ENCODE results near the gene ATP2A2. TPM values are rescaled to one million over a fixed set of nuclear protein-coding genes. Genes with fewer than 3 reads are reported as not detected.
"Not testable (repeated sequence)": the region's sequence is repeated elsewhere in the genome, so short reads cannot be mapped to it uniquely, and the experiment has no call there.

ATP2A2 gene
- total and polyA plus RNA-seq, 4 donors, result 129 to 304 (median 263) TPM

- no peak for DNase-seq (ENCODE audit: low read depth in 4 of 6, low spot score in 6 of 6)
- WGBS (ENCODE audit: insufficient coverage), result 87% methylated on average over 11 of the region's 13 CpGs
- Histone ChIP-seq H3K27ac (ENCODE audit: low read depth, low read length) (no peak overlapping the region), H3K9me3 (ENCODE audit: control insufficient read depth, insufficient read depth, low read length) (no peaks in the 10 kb centered on the region), H3K4me3 (ENCODE audit: low read depth, low read length) (no peak overlapping the region), H3K27me3 (ENCODE audit: control insufficient read depth, insufficient read depth, low read length) (no peaks in the 10 kb centered on the region), H3K36me3 (ENCODE audit: control insufficient read depth, insufficient read depth, low read length) (peaks cover 45% of the 10 kb centered on the region), H3K4me1 (ENCODE audit: control insufficient read depth, insufficient read depth, low read length) (peaks cover 16% of the 10 kb centered on the region)
Measured at GRCh38 chr12:110370732-110371231, 89.7 kb downstream of the ATP2A2 start.

GRCh38 chr12:110371408-110372055 is 90.5 kb downstream of the ATP2A2 start:
- no peak for DNase-seq (ENCODE audit: low read depth in 4 of 6, low spot score in 6 of 6)
- no peak overlapping the region for H3K4me3 ChIP-seq (ENCODE audit: low read depth, low read length)
- H3K36me3 ChIP-seq (ENCODE audit: control insufficient read depth, insufficient read depth, low read length), result peaks cover 50% of the 10 kb centered on the region
- no peak overlapping the region for H3K27ac ChIP-seq (ENCODE audit: low read depth, low read length)
- peaks cover 11% of the 10 kb centered on the region for H3K4me1 ChIP-seq (ENCODE audit: control insufficient read depth, insufficient read depth, low read length)
- WGBS (ENCODE audit: insufficient coverage), result 70% methylated on average over 10 of the region's 13 CpGs
- no peaks in the 10 kb centered on the region for H3K9me3 ChIP-seq (ENCODE audit: control insufficient read depth, insufficient read depth, low read length)
- H3K27me3 ChIP-seq (ENCODE audit: control insufficient read depth, insufficient read depth, low read length), result no peaks in the 10 kb centered on the region

- Histone ChIP-seq H3K9me3 (ENCODE audit: control insufficient read depth, insufficient read depth, low read length) (no peaks in the 10 kb centered on the region), H3K27me3 (ENCODE audit: control insufficient read depth, insufficient read depth, low read length) (no peaks in the 10 kb centered on the region), H3K4me1 (ENCODE audit: control insufficient read depth, insufficient read depth, low read length) (peaks cover 6% of the 10 kb centered on the region), H3K36me3 (ENCODE audit: control insufficient read depth, insufficient read depth, low read length) (peaks cover 53% of the 10 kb centered on the region), H3K4me3 (ENCODE audit: low read depth, low read length) (no peak overlapping the region), H3K27ac (ENCODE audit: low read depth, low read length) (no peak overlapping the region)
- no peak for DNase-seq (ENCODE audit: low read depth in 4 of 6, low spot score in 6 of 6)
- 82% methylated on average over 7 of the region's 7 CpGs for whole genome bisulfite sequencing (ENCODE audit: insufficient coverage)
Measured at GRCh38 chr12:110372056-110372425, 91.0 kb downstream of the ATP2A2 start.

- Histone ChIP-seq H3K27ac (ENCODE audit: low read depth, low read length) (no peak overlapping the region), H3K36me3 (ENCODE audit: control insufficient read depth, insufficient read depth, low read length) (peaks cover 55% of the 10 kb centered on the region), H3K27me3 (ENCODE audit: control insufficient read depth, insufficient read depth, low read length) (no peaks in the 10 kb centered on the region), H3K4me3 (ENCODE audit: low read depth, low read length) (no peak overlapping the region), H3K9me3 (ENCODE audit: control insufficient read depth, insufficient read depth, low read length) (no peaks in the 10 kb centered on the region), H3K4me1 (ENCODE audit: control insufficient read depth, insufficient read depth, low read length) (no peaks in the 10 kb centered on the region)
- 20% methylated on average over 1 of the region's 4 CpGs for WGBS (ENCODE audit: insufficient coverage)
- DNase-seq (ENCODE audit: low read depth in 4 of 6, low spot score in 6 of 6), result no peak
Measured at GRCh38 chr12:110373025-110373424, 92.0 kb downstream of the ATP2A2 start.

- Histone ChIP-seq H3K36me3 (ENCODE audit: control insufficient read depth, insufficient read depth, low read length) (peaks cover 58% of the 10 kb centered on the region), H3K27me3 (ENCODE audit: control insufficient read depth, insufficient read depth, low read length) (no peaks in the 10 kb centered on the region), H3K4me1 (ENCODE audit: control insufficient read depth, insufficient read depth, low read length) (no peaks in the 10 kb centered on the region), H3K27ac (ENCODE audit: low read depth, low read length) (no peak overlapping the region), H3K4me3 (ENCODE audit: low read depth, low read length) (no peak overlapping the region), H3K9me3 (ENCODE audit: control insufficient read depth, insufficient read depth, low read length) (no peaks in the 10 kb centered on the region)
- WGBS (ENCODE audit: insufficient coverage), result 80% methylated on average over 1 of the region's 2 CpGs
- no peak for DNase-seq (ENCODE audit: low read depth in 4 of 6, low spot score in 6 of 6)
Measured at GRCh38 chr12:110373425-110373824, 92.4 kb downstream of the ATP2A2 start.

GRCh38 chr12:110373962-110374611 is 93.0 kb downstream of the ATP2A2 start:
- no peaks in the 10 kb centered on the region for H3K27me3 ChIP-seq (ENCODE audit: control insufficient read depth, insufficient read depth, low read length)
- H3K4me1 ChIP-seq (ENCODE audit: control insufficient read depth, insufficient read depth, low read length), result no peaks in the 10 kb centered on the region
- 91% methylated on average over 12 of the region's 13 CpGs for WGBS (ENCODE audit: insufficient coverage)
- H3K27ac ChIP-seq (ENCODE audit: low read depth, low read length), result no peak overlapping the region
- peaks cover 65% of the 10 kb centered on the region for H3K36me3 ChIP-seq (ENCODE audit: control insufficient read depth, insufficient read depth, low read length)
- H3K9me3 ChIP-seq (ENCODE audit: control insufficient read depth, insufficient read depth, low read length), result no peaks in the 10 kb centered on the region
- no peak for DNase-seq (ENCODE audit: low read depth in 4 of 6, low spot score in 6 of 6)
- H3K4me3 ChIP-seq (ENCODE audit: low read depth, low read length), result no peak overlapping the region

GRCh38 chr12:110378131-110378790 is 97.2 kb downstream of the ATP2A2 start:
- H3K4me3 ChIP-seq (ENCODE audit: low read depth, low read length); H3K27me3 ChIP-seq (ENCODE audit: control insufficient read depth, insufficient read depth, low read length); H3K9me3 ChIP-seq (ENCODE audit: control insufficient read depth, insufficient read depth, low read length); H3K27ac ChIP-seq (ENCODE audit: low read depth, low read length); H3K4me1 ChIP-seq (ENCODE audit: control insufficient read depth, insufficient read depth, low read length); DNase-seq (ENCODE audit: low read depth in 4 of 6, low spot score in 6 of 6): not testable (repeated sequence)
- peaks cover 68% of the 10 kb centered on the region for H3K36me3 ChIP-seq (ENCODE audit: control insufficient read depth, insufficient read depth, low read length)
- 87% methylated on average over 12 of the region's 17 CpGs for WGBS (ENCODE audit: insufficient coverage)

GRCh38 chr12:110379197-110379596 is 98.2 kb downstream of the ATP2A2 start:
- 100% methylated on average over 1 of the region's 3 CpGs for WGBS (ENCODE audit: insufficient coverage)
- no peaks in the 10 kb centered on the region for H3K9me3 ChIP-seq (ENCODE audit: control insufficient read depth, insufficient read depth, low read length)
- peaks cover 71% of the 10 kb centered on the region for H3K36me3 ChIP-seq (ENCODE audit: control insufficient read depth, insufficient read depth, low read length)
- H3K27me3 ChIP-seq (ENCODE audit: control insufficient read depth, insufficient read depth, low read length), result no peaks in the 10 kb centered on the region
- H3K4me3 ChIP-seq (ENCODE audit: low read depth, low read length), result no peak overlapping the region
- H3K27ac ChIP-seq (ENCODE audit: low read depth, low read length), result no peak overlapping the region
- no peaks in the 10 kb centered on the region for H3K4me1 ChIP-seq (ENCODE audit: control insufficient read depth, insufficient read depth, low read length)
- DNase-seq (ENCODE audit: low read depth in 4 of 6, low spot score in 6 of 6), result no peak

GRCh38 chr12:110379631-110380030 is 98.6 kb downstream of the ATP2A2 start:
- Histone ChIP-seq H3K4me3 (ENCODE audit: low read depth, low read length) (no peak overlapping the region), H3K4me1 (ENCODE audit: control insufficient read depth, insufficient read depth, low read length) (no peaks in the 10 kb centered on the region), H3K36me3 (ENCODE audit: control insufficient read depth, insufficient read depth, low read length) (peaks cover 72% of the 10 kb centered on the region), H3K27ac (ENCODE audit: low read depth, low read length) (no peak overlapping the region), H3K27me3 (ENCODE audit: control insufficient read depth, insufficient read depth, low read length) (no peaks in the 10 kb centered on the region), H3K9me3 (ENCODE audit: control insufficient read depth, insufficient read depth, low read length) (no peaks in the 10 kb centered on the region)
- no CpG with 5 or more reads among the region's 2 CpGs for WGBS (ENCODE audit: insufficient coverage)
- no peak for DNase-seq (ENCODE audit: low read depth in 4 of 6, low spot score in 6 of 6)

Data from spinal cord (tissue), 10 donors.